Fibroblast of lung (primary cell): Measurements from ENCODE around the gene RABIF. TPM values are rescaled to one million over a fixed set of nuclear protein-coding genes. Genes with fewer than 3 reads are reported as not detected.
"Not testable (repeated sequence)": the region's sequence is repeated elsewhere in the genome, so short reads cannot be mapped to it uniquely, and the experiment has no call there.

ENCODE experiments used
- DNase-seq, 2 donors: peaks; one replicate each; pipeline versions ENCODE4 v3.0.0 to v3.0.0-alpha.2; 2010; ENCODE audit warnings: low read depth in 2 of 2
- H2AFZ ChIP-seq: 2 replicates; pipeline ENCODE4 v1.5.1; 2012; ENCODE audit warnings: low read length, control low read depth, inconsistent platforms
- H3K27ac ChIP-seq: 2 replicates; pipeline ENCODE4 v1.5.1; 2011; ENCODE audit warnings: low read length, control low read depth; ENCODE audit not compliant: insufficient read depth
- H3K27me3 ChIP-seq: 2 replicates; pipeline ENCODE4 v1.5.1; 2011; ENCODE audit warnings: mild to moderate bottlenecking, low read length; ENCODE audit not compliant: control insufficient read depth, insufficient read depth
- H3K36me3 ChIP-seq: 2 replicates; pipeline ENCODE4 v1.5.1; 2011; ENCODE audit warnings: low read length; ENCODE audit not compliant: control insufficient read depth, insufficient read depth
- H3K4me1 ChIP-seq: 2 replicates; pipeline ENCODE4 v1.5.1; 2011; ENCODE audit warnings: low read length; ENCODE audit not compliant: control insufficient read depth, insufficient read depth; ENCODE audit errors: extremely low read depth
- H3K4me2 ChIP-seq: 2 replicates; pipeline ENCODE4 v1.5.1; 2011; ENCODE audit warnings: low read length, control low read depth; ENCODE audit not compliant: insufficient read depth; ENCODE audit errors: extremely low read depth
- H3K4me3 ChIP-seq, 4 experiments: fragments of 200-600 bp in 1 of 4; sonication (generic) in 1 of 4; replicated peaks in 1 of 4; 2 replicates each; pipeline ENCODE4 v1.5.1; 2011 to 2016; ENCODE audit warnings: low read length in 4 of 4, low read depth in 3 of 4, mild to moderate bottlenecking in 3 of 4, control low read depth in 2 of 4, inconsistent platforms in 1 of 4, mixed read lengths in 1 of 4; ENCODE audit not compliant: insufficient read depth in 1 of 4; ENCODE audit errors: control extremely low read depth in 1 of 4
- H3K79me2 ChIP-seq: 2 replicates; pipeline ENCODE4 v1.5.1; 2012; ENCODE audit warnings: mild to moderate bottlenecking, low read length, inconsistent platforms; ENCODE audit not compliant: control insufficient read depth, insufficient read depth
- H3K9ac ChIP-seq: 2 replicates; pipeline ENCODE4 v1.5.1; 2011; ENCODE audit warnings: mild to moderate bottlenecking, low read length, control low read depth; ENCODE audit not compliant: insufficient read depth
- H3K9me3 ChIP-seq: 2 replicates; pipeline ENCODE4 v1.5.1; 2012; ENCODE audit warnings: low read depth, low read length; ENCODE audit not compliant: control insufficient read depth, insufficient read depth
- H4K20me1 ChIP-seq: 2 replicates; pipeline ENCODE4 v1.5.1; 2011; ENCODE audit warnings: low read length; ENCODE audit not compliant: control insufficient read depth, insufficient read depth; ENCODE audit errors: extremely low read depth
- EZH2 ChIP-seq: IDR thresholded peaks from 2 replicates; pipeline ENCODE4 v1.5.1; 2012; ENCODE audit warnings: low read length, control low read depth, mild to moderate bottlenecking; ENCODE audit errors: missing control alignments
- polyA plus RNA-seq, 2 donors: library from polyadenylated mRNA; depleted of rRNA in 1 of 2; stranded (reverse) in 1 of 2; unstranded in 1 of 2; fragments of >200 nt; gene quantifications; 2 replicates each; pipeline ENCODE4 v1.2.1, GENCODE V29; 2011 to 2012; ENCODE audit warnings: missing spikeins in 1 of 2
- total RNA-seq: library from RNA; depleted of rRNA; stranded (reverse); fragments of >200 nt; gene quantifications from 2 replicates; pipeline ENCODE4 v1.2.1, GENCODE V29; 2014
- TF ChIP-seq, protein P1 (sequence below), 2 donors: IDR thresholded peaks in 1 of 2; conservative IDR thresholded peaks in 1 of 2; 1 replicate in 1 of 2; 2 replicates in 1 of 2; pipeline ENCODE4 v1.5.1; 2011 to 2012; ENCODE audit warnings: low read length in 2 of 2, control low read depth in 1 of 2, inconsistent platforms in 1 of 2, low read depth in 1 of 2, mild to moderate bottlenecking in 1 of 2

RABIF gene
- total and polyA plus RNA-seq, 2 donors (not counting 1 experiment from before 2014, with no cell fraction given), result 5.9 to 14.6 TPM

DNA sequence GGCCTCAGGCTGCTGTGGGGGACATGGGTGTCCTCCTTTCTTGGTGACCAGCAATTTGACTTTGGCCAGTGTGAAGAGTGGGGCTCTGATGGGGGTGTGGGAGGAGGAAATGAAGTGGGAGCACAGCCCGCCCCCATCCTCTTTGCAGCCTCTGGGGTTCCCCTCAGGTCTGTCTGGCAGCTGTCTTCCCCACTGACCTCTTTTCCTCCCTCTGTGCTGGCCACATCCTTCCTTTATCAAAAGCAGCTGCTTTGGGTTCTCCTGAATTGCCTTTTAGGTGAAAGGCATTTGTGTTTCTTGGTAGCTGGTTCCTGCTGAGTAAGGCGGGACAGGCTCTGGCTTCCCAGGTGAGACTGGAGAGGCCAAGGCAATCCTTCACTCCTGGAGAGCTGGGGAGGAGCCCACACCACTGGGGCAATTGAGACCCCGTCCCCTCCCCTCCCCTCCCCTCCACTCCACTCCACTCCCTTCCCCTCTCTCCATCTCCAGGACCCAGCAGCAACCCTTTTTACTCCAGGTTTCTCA lies 53.3 kb downstream of the RABIF start:
- Histone ChIP-seq H3K27ac (no peak overlapping the region), H4K20me1 (no peaks in the 10 kb centered on the region), H2AFZ (no peak overlapping the region), H3K4me2 (no peak overlapping the region), H3K9ac (no peak overlapping the region), H3K79me2 (no peaks in the 10 kb centered on the region), H3K27me3 (peaks cover 26% of the 10 kb centered on the region), H3K4me3 (no peak overlapping the region), H3K9me3 (no peaks in the 10 kb centered on the region), H3K4me1 (no peaks in the 10 kb centered on the region), H3K36me3 (no peaks in the 10 kb centered on the region)
- TF ChIP-seq, protein P1, sequence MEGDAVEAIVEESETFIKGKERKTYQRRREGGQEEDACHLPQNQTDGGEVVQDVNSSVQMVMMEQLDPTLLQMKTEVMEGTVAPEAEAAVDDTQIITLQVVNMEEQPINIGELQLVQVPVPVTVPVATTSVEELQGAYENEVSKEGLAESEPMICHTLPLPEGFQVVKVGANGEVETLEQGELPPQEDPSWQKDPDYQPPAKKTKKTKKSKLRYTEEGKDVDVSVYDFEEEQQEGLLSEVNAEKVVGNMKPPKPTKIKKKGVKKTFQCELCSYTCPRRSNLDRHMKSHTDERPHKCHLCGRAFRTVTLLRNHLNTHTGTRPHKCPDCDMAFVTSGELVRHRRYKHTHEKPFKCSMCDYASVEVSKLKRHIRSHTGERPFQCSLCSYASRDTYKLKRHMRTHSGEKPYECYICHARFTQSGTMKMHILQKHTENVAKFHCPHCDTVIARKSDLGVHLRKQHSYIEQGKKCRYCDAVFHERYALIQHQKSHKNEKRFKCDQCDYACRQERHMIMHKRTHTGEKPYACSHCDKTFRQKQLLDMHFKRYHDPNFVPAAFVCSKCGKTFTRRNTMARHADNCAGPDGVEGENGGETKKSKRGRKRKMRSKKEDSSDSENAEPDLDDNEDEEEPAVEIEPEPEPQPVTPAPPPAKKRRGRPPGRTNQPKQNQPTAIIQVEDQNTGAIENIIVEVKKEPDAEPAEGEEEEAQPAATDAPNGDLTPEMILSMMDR (conservative IDR thresholded peaks at IDR 0.05 in 1 of 2, IDR thresholded peaks at IDR 0.05 in 1 of 2; ENCODE audit: low read depth in 1 of 2, low read length in 2 of 2), result no peak
- TF ChIP-seq EZH2, result no peak
- no peak for DNase-seq

DNA sequence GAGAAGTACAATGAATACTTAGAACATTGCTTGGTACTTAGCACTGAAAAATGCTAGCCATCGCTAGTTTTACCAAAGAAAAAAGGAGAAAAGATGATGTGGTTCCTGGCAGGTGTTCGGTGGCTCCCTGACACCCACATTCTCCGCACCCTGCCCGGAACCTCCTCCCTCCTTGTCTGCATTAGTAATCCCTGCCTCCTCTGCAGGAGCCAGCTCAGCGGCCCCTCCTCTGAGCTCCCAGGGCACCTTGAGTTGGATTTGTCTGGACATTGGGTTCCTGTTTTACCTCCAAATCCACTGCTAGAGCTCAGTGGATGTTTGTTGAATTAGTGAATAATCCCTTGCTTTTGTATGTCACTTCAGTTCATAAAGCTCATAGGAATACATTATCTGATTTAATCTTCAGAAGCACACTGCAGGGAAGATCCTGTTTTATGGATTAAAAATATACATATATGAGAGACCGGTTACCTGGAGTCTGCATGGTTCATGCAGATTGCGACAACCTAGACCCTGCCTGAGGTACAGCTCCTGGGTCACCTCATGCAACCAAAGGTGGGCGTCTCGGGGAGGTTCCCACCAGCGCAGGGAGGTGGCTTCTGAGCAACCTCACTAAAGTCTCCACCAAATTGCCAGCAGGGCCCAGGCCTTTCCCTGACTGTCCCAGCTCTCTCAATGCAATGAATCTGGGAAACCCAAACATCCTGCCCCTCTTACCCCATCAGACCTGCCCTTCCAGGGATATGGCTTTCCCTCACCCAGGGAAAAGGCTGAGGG lies 54.0 kb downstream of the RABIF start:
- H2AFZ ChIP-seq, result no peak overlapping the region
- no peaks in the 10 kb centered on the region for H4K20me1 ChIP-seq
- no peaks in the 10 kb centered on the region for H3K9me3 ChIP-seq
- H3K79me2 ChIP-seq, result no peaks in the 10 kb centered on the region
- H3K4me3 ChIP-seq, result no peak overlapping the region
- no peaks in the 10 kb centered on the region for H3K4me1 ChIP-seq
- peaks cover 26% of the 10 kb centered on the region for H3K27me3 ChIP-seq
- no peak overlapping the region for H3K27ac ChIP-seq
- no peak for TF ChIP-seq EZH2
- TF ChIP-seq, protein P1 (conservative IDR thresholded peaks at IDR 0.05 in 1 of 2, IDR thresholded peaks at IDR 0.05 in 1 of 2; ENCODE audit: low read depth in 1 of 2, low read length in 2 of 2), result no peak
- no peak for DNase-seq
- no peak overlapping the region for H3K4me2 ChIP-seq
- no peaks in the 10 kb centered on the region for H3K36me3 ChIP-seq
- H3K9ac ChIP-seq, result no peak overlapping the region

DNA sequence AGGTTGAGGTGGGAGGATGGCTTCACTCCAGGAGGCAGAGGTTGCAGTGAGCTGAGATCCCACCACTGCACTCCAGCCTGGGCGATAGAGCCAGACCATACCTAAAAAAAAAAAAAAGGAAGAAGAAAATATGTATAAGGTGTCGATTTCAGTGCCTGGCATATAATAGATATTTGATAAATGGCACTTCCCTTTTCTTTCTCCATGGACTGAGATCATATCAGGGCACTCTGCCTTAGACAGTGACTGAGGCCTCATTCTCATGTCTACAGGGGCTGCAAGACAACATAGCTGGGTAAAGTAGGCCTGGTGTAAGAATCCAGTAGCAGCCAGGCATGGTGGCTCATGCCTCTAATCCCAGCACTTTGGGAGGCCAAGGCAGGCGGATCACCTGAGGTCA lies 57.0 kb downstream of the RABIF start:
- Histone ChIP-seq H3K79me2 (no peaks in the 10 kb centered on the region), H3K4me3 (no peak overlapping the region), H3K4me1 (no peaks in the 10 kb centered on the region), H2AFZ (no peak overlapping the region), H3K9ac (no peak overlapping the region), H3K9me3 (no peaks in the 10 kb centered on the region), H3K36me3 (no peaks in the 10 kb centered on the region), H3K27me3 (peaks cover 19% of the 10 kb centered on the region), H3K27ac (no peak overlapping the region), H4K20me1 (no peaks in the 10 kb centered on the region), H3K4me2 (no peak overlapping the region)
- DNase-seq, result no peak
- TF ChIP-seq EZH2, result no peak
- TF ChIP-seq, protein P1 (conservative IDR thresholded peaks at IDR 0.05 in 1 of 2, IDR thresholded peaks at IDR 0.05 in 1 of 2; ENCODE audit: low read depth in 1 of 2, low read length in 2 of 2), result no peak

DNA sequence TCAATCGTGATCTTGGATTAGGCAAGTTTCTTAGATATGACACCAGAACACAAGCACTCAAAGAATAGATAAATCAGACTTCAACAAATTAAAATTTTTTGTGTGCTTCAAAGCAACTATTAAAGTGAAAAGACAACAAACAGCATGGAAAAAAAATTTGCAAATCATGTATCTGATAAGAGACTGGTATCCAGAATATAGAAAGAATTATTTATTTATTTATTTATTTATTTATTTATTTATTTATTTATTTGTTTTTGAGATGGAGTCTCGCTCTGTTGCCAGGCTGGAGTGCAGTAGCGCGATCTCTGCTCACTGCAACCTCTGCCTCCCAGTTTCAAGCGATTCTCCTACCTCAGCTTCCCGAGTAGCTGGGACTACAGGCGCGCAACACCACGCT lies 59.7 kb downstream of the RABIF start:
- not testable (repeated sequence) for H3K4me1 ChIP-seq, H3K79me2 ChIP-seq, H3K36me3 ChIP-seq, H3K4me2 ChIP-seq, H3K9me3 ChIP-seq, H3K27me3 ChIP-seq, H3K4me3 ChIP-seq, H3K9ac ChIP-seq, H4K20me1 ChIP-seq, DNase-seq, H3K27ac ChIP-seq, H2AFZ ChIP-seq
